HL-60/S4 treated with retinoic acid at 250 ng/mL for 4 days and 3 days (cell line): Measurements from ENCODE around the gene DAPK1.

ENCODE experiments used
- in situ Hi-C: fragments of 300-500 bp; cut with MboI; formaldehyde crosslinking; loops from 2 replicates; pipeline ENCODE4 v1.7.0; 2022; ENCODE audit warnings: low sequenced_read_pairs

DAPK1 gene

GRCh38 chr9:87677776-87678587 is 180.3 kb downstream of the DAPK1 start:
- in situ Hi-C loops: loop anchor here (5.0 kb wide), 1 partner anchor 134 kb away; no protein-coding TSS in a partner anchor

DNA sequence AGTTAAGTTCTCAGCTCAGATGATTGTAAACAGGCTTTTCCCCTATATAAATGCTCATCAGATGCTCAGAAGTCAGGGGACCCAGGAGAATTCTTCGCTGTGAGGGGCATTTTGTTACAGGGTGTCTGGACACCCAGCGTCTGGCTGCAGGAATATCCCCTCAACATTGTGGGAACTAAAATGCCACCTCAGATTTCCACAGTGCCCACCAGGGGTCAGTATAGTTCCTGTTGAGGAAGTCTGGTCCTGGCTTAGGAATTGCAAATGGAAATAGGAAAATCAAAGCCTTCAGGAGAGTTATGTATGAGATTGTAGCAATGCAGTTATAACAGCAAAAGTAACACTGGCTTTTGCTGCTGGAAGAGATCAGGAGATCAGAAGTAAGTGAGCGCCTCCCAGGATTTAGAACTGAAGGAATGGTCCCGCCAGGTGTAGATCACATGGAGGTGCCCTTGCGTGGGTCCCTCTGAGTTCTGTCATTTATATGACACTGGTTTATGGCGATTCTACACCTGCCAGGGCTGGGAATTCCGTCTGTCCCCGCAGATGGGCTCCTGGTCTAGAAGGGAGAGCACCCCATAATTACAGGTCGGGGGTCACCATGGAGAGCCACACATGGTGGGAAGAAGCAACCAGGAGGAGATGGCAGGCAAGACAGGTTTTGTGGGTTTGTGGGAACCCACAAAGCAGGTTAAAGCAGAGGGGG is 181.1 kb downstream of the DAPK1 start:
- in situ Hi-C loops: loop anchor here (5.0 kb wide), 1 partner anchor 133 kb away; no protein-coding TSS in a partner anchor

GRCh38 chr9:87681271-87682061 is 183.8 kb downstream of the DAPK1 start:
- in situ Hi-C loops: no loop called here

DNA sequence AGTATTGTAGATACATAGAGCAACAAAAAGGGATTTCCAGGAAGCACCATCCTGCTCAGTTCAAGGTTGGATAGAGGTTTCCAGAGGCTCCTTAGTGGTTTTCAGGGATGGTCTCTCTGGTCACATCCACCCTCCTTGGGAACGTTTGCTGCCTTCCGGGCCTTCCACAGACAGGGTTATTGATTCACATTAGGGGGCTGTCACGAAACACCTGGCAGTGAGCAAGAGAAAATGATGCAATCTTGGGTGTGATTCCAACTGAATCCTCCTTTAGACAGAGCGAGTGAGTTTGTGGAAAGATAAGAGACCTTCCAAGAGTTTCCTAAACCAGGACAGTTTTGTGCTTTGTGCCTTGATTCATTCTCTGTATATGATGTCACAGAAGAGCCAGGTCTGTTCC is 184.4 kb downstream of the DAPK1 start:
- in situ Hi-C loops: no loop called here

DNA sequence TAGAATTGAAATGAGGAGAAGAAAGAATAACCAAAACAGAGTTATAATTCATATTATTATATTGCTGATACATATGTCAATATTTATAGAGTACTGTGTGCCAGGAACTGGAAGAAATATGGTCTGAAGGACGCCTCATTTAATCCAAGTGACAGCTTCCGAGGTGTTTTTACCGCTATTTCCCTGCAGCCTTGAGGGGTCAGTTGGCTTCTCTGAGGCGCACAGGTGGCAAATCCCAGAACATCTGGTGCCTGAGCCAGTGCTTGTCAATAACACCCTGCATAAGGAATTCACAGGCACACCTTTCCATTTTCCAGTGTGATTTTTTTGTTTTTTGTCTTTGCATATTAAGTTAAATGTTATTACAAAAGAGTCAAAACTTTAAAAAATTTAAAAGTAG is 185.0 kb downstream of the DAPK1 start:
- in situ Hi-C loops: no loop called here

DNA sequence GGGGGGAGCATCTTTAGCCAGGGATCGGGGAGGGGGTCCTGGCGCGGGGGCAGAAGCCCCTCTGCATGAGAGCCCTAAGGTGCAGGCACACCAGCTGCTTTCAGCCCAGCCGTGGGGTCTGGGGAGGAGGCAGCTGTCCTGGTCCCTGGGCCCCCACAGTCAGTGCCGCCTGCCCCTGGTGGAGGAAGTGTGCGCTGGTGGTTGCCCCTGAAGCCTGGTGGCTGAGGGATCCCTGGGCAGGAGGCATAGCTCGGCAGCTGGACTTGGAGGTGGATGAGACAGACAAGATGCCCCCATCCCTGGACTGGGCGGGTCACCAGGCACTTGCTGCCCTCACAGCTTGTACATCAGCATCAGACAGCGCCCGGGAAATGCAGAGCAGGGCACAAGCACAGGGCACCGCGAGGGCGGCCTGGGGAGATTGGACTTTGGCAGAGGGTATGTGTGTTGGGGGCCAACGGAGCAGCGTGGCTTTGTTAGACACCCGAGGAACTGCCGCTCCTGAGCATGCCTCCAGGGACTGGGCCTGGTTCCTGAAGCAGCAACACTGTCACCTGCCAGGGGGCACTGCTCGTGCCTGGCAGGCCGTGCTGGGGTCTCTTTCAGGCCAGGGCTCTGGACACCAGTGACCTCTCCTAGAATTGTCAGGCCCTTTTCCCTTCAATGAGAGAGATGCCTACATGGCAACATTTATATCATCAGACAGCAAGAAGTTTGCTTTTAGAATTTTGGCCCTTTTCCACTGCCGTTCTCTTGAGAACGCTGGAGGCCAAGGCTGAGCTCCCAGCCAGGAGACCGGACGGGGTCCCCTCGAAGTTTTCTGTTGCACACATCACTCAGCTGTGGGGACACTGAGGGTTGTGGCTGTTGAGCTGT is 186.3 kb downstream of the DAPK1 start:
- in situ Hi-C loops: no loop called here

DNA sequence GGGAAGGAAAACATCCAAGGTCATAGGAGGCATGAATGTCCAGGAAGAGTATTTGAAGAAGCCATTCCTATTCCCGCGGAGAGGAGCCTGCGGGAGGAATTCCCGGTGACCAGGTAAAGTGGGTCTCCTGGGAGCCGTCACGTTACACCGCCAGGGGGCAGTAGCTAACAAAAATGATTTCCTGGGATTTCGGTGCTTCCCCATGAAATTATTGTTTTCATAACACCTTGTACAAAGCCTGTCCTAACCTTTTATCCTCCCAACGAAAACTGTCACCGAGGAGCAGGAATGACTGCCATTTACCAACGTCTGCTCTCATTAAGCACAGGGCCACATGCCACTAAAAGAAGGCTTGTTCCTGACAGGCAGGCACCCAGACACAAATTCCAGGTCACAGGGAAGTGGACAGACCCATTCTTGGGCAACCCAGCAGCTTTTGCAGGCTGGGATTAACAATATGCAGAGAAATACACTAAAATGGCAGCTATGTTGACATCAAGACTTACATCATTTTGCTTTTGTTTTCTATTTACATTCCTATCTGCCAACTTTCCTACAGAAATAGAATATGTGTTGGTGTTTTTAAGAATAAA is 187.1 kb downstream of the DAPK1 start:
- in situ Hi-C loops: no loop called here

DNA sequence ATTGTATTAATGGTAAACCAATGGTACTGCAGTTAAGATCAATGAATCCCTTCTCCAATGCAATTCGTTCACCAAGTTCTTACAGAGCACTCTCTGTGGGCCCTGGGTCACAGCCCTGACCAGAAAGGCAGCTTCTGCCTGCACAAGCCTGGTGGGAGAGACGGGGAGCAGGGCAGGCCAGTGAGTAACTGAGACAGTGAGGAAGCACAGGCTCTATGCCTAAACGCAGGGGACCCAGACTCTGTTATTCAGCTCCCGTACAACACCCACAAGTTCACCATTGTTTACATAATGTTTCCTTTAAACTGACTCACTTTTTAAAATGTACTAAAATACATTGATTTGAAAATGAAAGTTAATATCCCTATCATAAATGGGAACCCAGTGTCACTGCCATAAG is 187.8 kb downstream of the DAPK1 start:
- in situ Hi-C loops: no loop called here

GRCh38 chr9:87685871-87686519 is 188.3 kb downstream of the DAPK1 start:
- in situ Hi-C loops: no loop called here

DNA sequence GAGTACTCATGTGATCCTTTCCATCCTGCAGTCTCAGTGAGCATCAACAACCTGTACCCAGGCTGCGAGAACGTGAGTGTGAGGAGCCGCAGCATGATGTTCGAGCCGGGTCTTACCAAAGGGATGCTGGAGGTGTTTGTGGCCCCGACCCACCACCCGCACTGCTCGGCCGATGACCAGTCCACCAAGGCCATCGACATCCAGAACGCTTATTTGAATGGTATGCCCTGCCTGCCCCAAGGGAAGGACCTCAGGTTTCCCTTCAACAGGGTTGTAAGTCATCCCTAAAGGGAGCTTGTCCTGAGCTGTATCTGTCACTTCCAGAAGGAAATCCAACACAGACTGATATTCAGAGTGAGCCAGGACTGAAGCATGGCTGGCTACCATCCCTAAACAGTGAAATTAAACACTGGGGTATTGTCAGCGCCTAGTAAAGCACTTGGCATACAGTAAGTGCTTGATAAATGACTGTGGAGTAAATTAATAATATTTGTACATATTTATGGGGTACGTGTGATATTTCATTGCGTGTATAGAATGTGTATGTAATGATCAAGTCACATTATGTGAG is 188.9 kb downstream of the DAPK1 start:
- in situ Hi-C loops: no loop called here

GRCh38 chr9:87687207-87687606 is 189.5 kb downstream of the DAPK1 start:
- in situ Hi-C loops: no loop called here

GRCh38 chr9:87694236-87694755 is 196.6 kb downstream of the DAPK1 start:
- in situ Hi-C loops: no loop called here

- in situ Hi-C loops: no loop called here
These were observed 197.9 kb downstream of the DAPK1 start for GRCh38 chr9:87695523-87695922.

- in situ Hi-C loops: no loop called here
These were observed 199.0 kb downstream of the DAPK1 start for GRCh38 chr9:87696641-87697040.

- in situ Hi-C loops: no loop called here
These were observed 200.6 kb downstream of the DAPK1 start for GRCh38 chr9:87698069-87698809.

- in situ Hi-C loops: no loop called here
These were observed 202.2 kb downstream of the DAPK1 start for GRCh38 chr9:87699835-87700234.

GRCh38 chr9:87701491-87701890 is 203.8 kb downstream of the DAPK1 start:
- in situ Hi-C loops: no loop called here

DNA sequence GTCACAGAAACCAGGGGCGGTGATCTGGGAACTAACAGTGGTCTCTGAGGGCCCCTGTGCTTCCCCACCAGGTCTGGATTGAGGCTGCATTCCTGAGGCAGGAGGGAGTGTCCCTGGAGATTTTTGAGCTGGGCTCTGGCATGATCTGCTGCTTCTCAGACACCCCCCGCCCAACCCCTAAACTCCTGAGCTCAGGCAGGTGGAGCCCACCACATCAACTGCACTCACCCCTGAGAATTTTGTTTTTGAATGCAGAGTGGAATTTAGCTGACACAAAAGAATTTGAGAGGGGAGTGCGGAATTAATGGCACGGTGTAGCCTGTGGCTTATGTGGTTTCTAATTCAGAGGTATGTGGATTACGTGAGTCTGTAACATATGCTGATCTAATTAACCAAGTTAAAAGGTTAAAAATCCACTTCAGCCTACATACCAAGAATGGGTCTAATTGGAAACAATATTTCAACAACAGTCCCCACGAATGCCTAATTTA is 204.3 kb downstream of the DAPK1 start:
- in situ Hi-C loops: no loop called here
